NCI-H446 (cell line): ENCODE data around the gene TWIST2.

ENCODE experiments used
- DNase-seq, 2 experiments: peaks; one replicate each; lab custom pipeline; 2025; lab: John Stamatoyannopoulos, UW

Gene TWIST2

GRCh38 chr2:238939521-238940403 lies 91.9 kb downstream of the TWIST2 start:
- DNase-seq = no peak

GRCh38 chr2:238940806-238941205 lies 92.9 kb downstream of the TWIST2 start:
- DNase-seq = no peak

GRCh38 chr2:238941262-238941792 lies 93.4 kb downstream of the TWIST2 start:
- DNase-seq = no peak

- DNase-seq = no peak
These were observed 94.3 kb downstream of the TWIST2 start for GRCh38 chr2:238942080-238942725.

- no peak for DNase-seq
These were observed 94.9 kb downstream of the TWIST2 start for GRCh38 chr2:238942726-238943300.

- no peak for DNase-seq
These were observed 95.6 kb downstream of the TWIST2 start for GRCh38 chr2:238943338-238944067.

- DNase-seq = no peak
These were observed 97.7 kb downstream of the TWIST2 start for GRCh38 chr2:238945433-238946150.

GRCh38 chr2:238946318-238947242 lies 98.7 kb downstream of the TWIST2 start:
- DNase-seq = no peak

GRCh38 chr2:238947243-238947760 lies 99.4 kb downstream of the TWIST2 start:
- no peak for DNase-seq

GRCh38 chr2:238947920-238948710 lies 100.2 kb downstream of the TWIST2 start:
- DNase-seq = no peak

- DNase-seq = no peak
These were observed 101.1 kb downstream of the TWIST2 start for GRCh38 chr2:238948765-238949641.

- no peak for DNase-seq
These were observed 101.9 kb downstream of the TWIST2 start for GRCh38 chr2:238949710-238950345.

- DNase-seq = no peak
These were observed 102.7 kb downstream of the TWIST2 start for GRCh38 chr2:238950551-238950950.

GRCh38 chr2:238952261-238952919 lies 104.5 kb downstream of the TWIST2 start:
- DNase-seq = no peak

- DNase-seq = no peak
These were observed 107.1 kb downstream of the TWIST2 start for GRCh38 chr2:238954841-238955591.
